ENCODE data around the gene TEX48. TPM values are rescaled to one million over a fixed set of nuclear protein-coding genes. Genes with fewer than 3 reads are reported as not detected.

Gene TEX48
- total RNA-seq, 2 experiments from 2014 or later, result 0.57 to 1.2 TPM

GRCh38 chr9:114641967-114642366 lies 40.0 kb downstream of the TEX48 start:
- POLR2A ChIA-PET, result no interaction called here
- H3K9me3 Mint-ChIP-seq, result no peaks in the 10 kb centered on the region
- intact Hi-C loops (cut with micrococcal nuclease), result no loop called here
- no peaks in the 10 kb centered on the region for H3K27me3 Mint-ChIP-seq
- H3K4me3 Mint-ChIP-seq, result no peak overlapping the region
- H3K4me1 Mint-ChIP-seq (ENCODE audit: low read depth), result peaks cover 5% of the 10 kb centered on the region
- DNase-seq, result no peak
- H3K27ac Mint-ChIP-seq, result no peak overlapping the region
- CTCF ChIA-PET, result interaction anchor here (1.3 kb wide), 1 partner anchor 12 kb away, joined by 3 read pairs; no protein-coding TSS in a partner anchor
- peaks cover 46% of the 10 kb centered on the region for H3K36me3 Mint-ChIP-seq

GRCh38 chr9:114638404-114638803 lies 43.6 kb downstream of the TEX48 start:
- no peak for DNase-seq
- POLR2A ChIA-PET, result no interaction called here
- no peak overlapping the region for H3K27ac Mint-ChIP-seq
- no peaks in the 10 kb centered on the region for H3K27me3 Mint-ChIP-seq
- peaks cover 5% of the 10 kb centered on the region for H3K4me1 Mint-ChIP-seq (ENCODE audit: low read depth)
- no peaks in the 10 kb centered on the region for H3K9me3 Mint-ChIP-seq
- no peak overlapping the region for H3K4me3 Mint-ChIP-seq
- CTCF ChIA-PET, result interaction anchor here (0.9 to 1.5 kb wide), 3 partner anchors 15 to 233 kb away, joined by 3 to 5 read pairs (median 3); no protein-coding TSS in a partner anchor
- peaks cover 30% of the 10 kb centered on the region for H3K36me3 Mint-ChIP-seq
- intact Hi-C loops (cut with micrococcal nuclease), result no loop called here

- ChIA-PET POLR2A (no interaction called here), CTCF (no interaction called here)
- Mint-ChIP-seq H3K27me3 (no peaks in the 10 kb centered on the region), H3K4me3 (no peak overlapping the region), H3K4me1 (ENCODE audit: low read depth) (no peaks in the 10 kb centered on the region), H3K27ac (no peak overlapping the region), H3K9me3 (no peaks in the 10 kb centered on the region), H3K36me3 (peaks cover 25% of the 10 kb centered on the region)
- DNase-seq, result no peak
- intact Hi-C loops (cut with micrococcal nuclease), result no loop called here
Observed at GRCh38 chr9:114634387-114634786, 47.6 kb downstream of the TEX48 start.

GRCh38 chr9:114633438-114634089 lies 48.4 kb downstream of the TEX48 start:
- Mint-ChIP-seq H3K27me3 (no peaks in the 10 kb centered on the region), H3K4me3 (no peak overlapping the region), H3K36me3 (peaks cover 27% of the 10 kb centered on the region), H3K9me3 (no peaks in the 10 kb centered on the region), H3K27ac (no peak overlapping the region), H3K4me1 (ENCODE audit: low read depth) (no peaks in the 10 kb centered on the region)
- intact Hi-C loops (cut with micrococcal nuclease), result no loop called here
- POLR2A ChIA-PET, result no interaction called here
- CTCF ChIA-PET, result interaction anchor here (0.6 kb wide), 1 partner anchor 11 kb away, joined by 3 read pairs; no protein-coding TSS in a partner anchor
- DNase-seq, result no peak

GRCh38 chr9:114631166-114631565 lies 50.8 kb downstream of the TEX48 start:
- H3K27me3 Mint-ChIP-seq, result no peaks in the 10 kb centered on the region
- H3K4me3 Mint-ChIP-seq, result no peak overlapping the region
- peaks cover 24% of the 10 kb centered on the region for H3K36me3 Mint-ChIP-seq
- no peaks in the 10 kb centered on the region for H3K9me3 Mint-ChIP-seq
- H3K27ac Mint-ChIP-seq, result no peak overlapping the region
- CTCF ChIA-PET, result no interaction called here
- POLR2A ChIA-PET, result no interaction called here
- intact Hi-C loops (cut with micrococcal nuclease), result no loop called here
- DNase-seq, result no peak
- no peaks in the 10 kb centered on the region for H3K4me1 Mint-ChIP-seq (ENCODE audit: low read depth)

GRCh38 chr9:114629563-114630090 lies 52.4 kb downstream of the TEX48 start:
- Mint-ChIP-seq H3K4me1 (ENCODE audit: low read depth) (no peaks in the 10 kb centered on the region), H3K27ac (no peak overlapping the region), H3K4me3 (no peak overlapping the region), H3K36me3 (peaks cover 23% of the 10 kb centered on the region), H3K27me3 (no peaks in the 10 kb centered on the region), H3K9me3 (no peaks in the 10 kb centered on the region)
- intact Hi-C loops (cut with micrococcal nuclease), result no loop called here
- ChIA-PET POLR2A (no interaction called here), CTCF (interaction anchor here (3.7 kb wide), 1 partner anchor 24 kb away, joined by 12 read pairs; no protein-coding TSS in a partner anchor)
- DNase-seq, result no peak

- ChIA-PET POLR2A (no interaction called here), CTCF (interaction anchor here (3.7 kb wide), 1 partner anchor 26 kb away, joined by 12 read pairs; no protein-coding TSS in a partner anchor)
- no peak for DNase-seq
- peaks cover 24% of the 10 kb centered on the region for H3K36me3 Mint-ChIP-seq
- H3K4me1 Mint-ChIP-seq (ENCODE audit: low read depth), result no peaks in the 10 kb centered on the region
- no peak overlapping the region for H3K4me3 Mint-ChIP-seq
- H3K9me3 Mint-ChIP-seq, result no peaks in the 10 kb centered on the region
- no peaks in the 10 kb centered on the region for H3K27me3 Mint-ChIP-seq
- intact Hi-C loops (cut with micrococcal nuclease), result no loop called here
- H3K27ac Mint-ChIP-seq, result no peak overlapping the region
Observed at GRCh38 chr9:114627553-114627952, 54.4 kb downstream of the TEX48 start.

GRCh38 chr9:114626415-114627020 lies 55.5 kb downstream of the TEX48 start:
- Mint-ChIP-seq H3K27ac (no peak overlapping the region), H3K4me3 (no peak overlapping the region), H3K4me1 (ENCODE audit: low read depth) (peaks cover 3% of the 10 kb centered on the region), H3K36me3 (peaks cover 30% of the 10 kb centered on the region), H3K9me3 (no peaks in the 10 kb centered on the region), H3K27me3 (no peaks in the 10 kb centered on the region)
- POLR2A ChIA-PET, result no interaction called here
- DNase-seq, result no peak
- CTCF ChIA-PET, result interaction anchor here (3.7 kb wide), 1 partner anchor 27 kb away, joined by 12 read pairs; no protein-coding TSS in a partner anchor
- intact Hi-C loops (cut with micrococcal nuclease), result no loop called here

GRCh38 chr9:114624677-114625076 lies 57.3 kb downstream of the TEX48 start:
- CTCF ChIA-PET, result interaction anchor here (1.2 kb wide), 1 partner anchor 29 kb away, joined by 4 read pairs; no protein-coding TSS in a partner anchor
- peaks cover 5% of the 10 kb centered on the region for H3K4me1 Mint-ChIP-seq (ENCODE audit: low read depth)

GRCh38 chr9:114621975-114622609 lies 59.9 kb downstream of the TEX48 start:
- POLR2A ChIA-PET, result no interaction called here
- peaks cover 25% of the 10 kb centered on the region for H3K36me3 Mint-ChIP-seq
- DNase-seq, result no peak
- no peak overlapping the region for H3K4me3 Mint-ChIP-seq
- H3K4me1 Mint-ChIP-seq (ENCODE audit: low read depth), result peaks cover 10% of the 10 kb centered on the region
- no peaks in the 10 kb centered on the region for H3K9me3 Mint-ChIP-seq
- intact Hi-C loops (cut with micrococcal nuclease), result no loop called here
- no peak overlapping the region for H3K27ac Mint-ChIP-seq
- CTCF ChIA-PET, result interaction anchor here (1.1 kb wide), 1 partner anchor 216 kb away, joined by 3 read pairs; no protein-coding TSS in a partner anchor
- no peaks in the 10 kb centered on the region for H3K27me3 Mint-ChIP-seq

More at GRCh38 chr9:114624677-114625076, 57.3 kb downstream of the TEX48 start:
- Mint-ChIP-seq H3K27me3 (no peaks in the 10 kb centered on the region), H3K9me3 (no peaks in the 10 kb centered on the region), H3K36me3 (peaks cover 29% of the 10 kb centered on the region), H3K4me3 (no peak overlapping the region), H3K27ac (no peak overlapping the region)
- DNase-seq, result no peak
- POLR2A ChIA-PET, result interaction anchor here (1.0 kb wide), 1 partner anchor 37 kb away, joined by 3 read pairs; the partner anchor contains the start of gene ATP6V1G1
- intact Hi-C loops (cut with micrococcal nuclease), result no loop called here

GRCh38 chr9:114621561-114621960 lies 60.4 kb downstream of the TEX48 start:
- intact Hi-C loops (cut with micrococcal nuclease), result no loop called here
- Mint-ChIP-seq H3K36me3 (peaks cover 25% of the 10 kb centered on the region), H3K27me3 (no peaks in the 10 kb centered on the region), H3K27ac (no peak overlapping the region), H3K9me3 (no peaks in the 10 kb centered on the region), H3K4me1 (ENCODE audit: low read depth) (peaks cover 14% of the 10 kb centered on the region), H3K4me3 (no peak overlapping the region)
- no peak for DNase-seq
- ChIA-PET CTCF (interaction anchor here (1.1 to 1.3 kb wide), 2 partner anchors 30 to 216 kb away, joined by 3 read pairs; no protein-coding TSS in a partner anchor), POLR2A (no interaction called here)

- DNase-seq, result no peak
- peaks cover 27% of the 10 kb centered on the region for H3K36me3 Mint-ChIP-seq
- peak overlapping the region; percentile 64 for H3K27ac Mint-ChIP-seq
- ChIA-PET CTCF (no interaction called here), POLR2A (interaction anchor here (1.9 kb wide), 1 partner anchor 11 kb away, joined by 5 read pairs; no protein-coding TSS in a partner anchor)
- intact Hi-C loops (cut with micrococcal nuclease), result no loop called here
- H3K27me3 Mint-ChIP-seq, result no peaks in the 10 kb centered on the region
- H3K4me1 Mint-ChIP-seq (ENCODE audit: low read depth), result peaks cover 22% of the 10 kb centered on the region
- peak overlapping the region; percentile 41 for H3K4me3 Mint-ChIP-seq
- H3K9me3 Mint-ChIP-seq, result no peaks in the 10 kb centered on the region
Observed at GRCh38 chr9:114619191-114619761, 62.7 kb downstream of the TEX48 start.
